ENCODE measurements around the gene TMA7.
A peak's percentile ranks its signal among the peaks of the same experiment; 100 is the strongest.
"Not testable (repeated sequence)": the region's sequence is repeated elsewhere in the genome, so short reads cannot be mapped to it uniquely, and the experiment has no call there.

TMA7 gene

GRCh38 chr3:48469046-48469915, 29.2 kb downstream of the TMA7 start:
- peak overlapping the region; percentile 62 for H3K27ac ChIP-seq
- peaks cover 55 to 61% of the 10 kb centered on the region in 2 experiments for H3K4me1 ChIP-seq (ENCODE audit: control insufficient read depth in 1 of 2, insufficient read depth in 1 of 2, low read depth in 1 of 2, low read length in 1 of 2)
- no peaks in the 10 kb centered on the region for H3K9me3 ChIP-seq
- H3K36me3 ChIP-seq: peaks cover 49% of the 10 kb centered on the region
- no peak overlapping the region for H3K4me3 ChIP-seq (ENCODE audit: low read depth in 1 of 2, low read length in 1 of 2)
- TF ChIP-seq, protein P1, sequence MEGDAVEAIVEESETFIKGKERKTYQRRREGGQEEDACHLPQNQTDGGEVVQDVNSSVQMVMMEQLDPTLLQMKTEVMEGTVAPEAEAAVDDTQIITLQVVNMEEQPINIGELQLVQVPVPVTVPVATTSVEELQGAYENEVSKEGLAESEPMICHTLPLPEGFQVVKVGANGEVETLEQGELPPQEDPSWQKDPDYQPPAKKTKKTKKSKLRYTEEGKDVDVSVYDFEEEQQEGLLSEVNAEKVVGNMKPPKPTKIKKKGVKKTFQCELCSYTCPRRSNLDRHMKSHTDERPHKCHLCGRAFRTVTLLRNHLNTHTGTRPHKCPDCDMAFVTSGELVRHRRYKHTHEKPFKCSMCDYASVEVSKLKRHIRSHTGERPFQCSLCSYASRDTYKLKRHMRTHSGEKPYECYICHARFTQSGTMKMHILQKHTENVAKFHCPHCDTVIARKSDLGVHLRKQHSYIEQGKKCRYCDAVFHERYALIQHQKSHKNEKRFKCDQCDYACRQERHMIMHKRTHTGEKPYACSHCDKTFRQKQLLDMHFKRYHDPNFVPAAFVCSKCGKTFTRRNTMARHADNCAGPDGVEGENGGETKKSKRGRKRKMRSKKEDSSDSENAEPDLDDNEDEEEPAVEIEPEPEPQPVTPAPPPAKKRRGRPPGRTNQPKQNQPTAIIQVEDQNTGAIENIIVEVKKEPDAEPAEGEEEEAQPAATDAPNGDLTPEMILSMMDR (IDR thresholded peaks at IDR 0.05): no peak
- H3K27me3 ChIP-seq: no peaks in the 10 kb centered on the region

GRCh38 chr3:48470286-48470685, 30.2 kb downstream of the TMA7 start:
- peak overlapping the region; percentile 62 for H3K27ac ChIP-seq
- no peak overlapping the region for H3K4me3 ChIP-seq (ENCODE audit: low read depth in 1 of 2, low read length in 1 of 2)
- peaks cover 51 to 57% of the 10 kb centered on the region in 2 experiments for H3K4me1 ChIP-seq (ENCODE audit: control insufficient read depth in 1 of 2, insufficient read depth in 1 of 2, low read depth in 1 of 2, low read length in 1 of 2)
- H3K27me3 ChIP-seq: no peaks in the 10 kb centered on the region
- TF ChIP-seq, protein P1 (IDR thresholded peaks at IDR 0.05): no peak
- peaks cover 42% of the 10 kb centered on the region for H3K36me3 ChIP-seq
- no peaks in the 10 kb centered on the region for H3K9me3 ChIP-seq

DNA sequence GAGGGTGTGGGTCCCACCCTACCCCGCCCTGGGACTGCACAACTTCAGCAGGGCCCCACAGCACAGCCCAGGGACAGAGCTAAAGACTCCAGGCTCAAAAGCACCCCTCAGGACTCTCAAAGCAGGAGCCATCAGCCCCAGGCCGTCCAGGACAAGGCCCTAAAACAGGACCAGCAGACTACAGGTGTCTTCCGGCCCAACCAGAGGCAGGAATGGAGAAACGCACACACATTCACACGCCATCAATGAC, 32.5 kb downstream of the TMA7 start:
- H3K36me3 ChIP-seq: peaks cover 30% of the 10 kb centered on the region
- H3K27ac ChIP-seq: peak overlapping the region; percentile 95
- no peaks in the 10 kb centered on the region for H3K9me3 ChIP-seq
- H3K4me1 ChIP-seq (ENCODE audit: control insufficient read depth in 1 of 2, insufficient read depth in 1 of 2, low read depth in 1 of 2, low read length in 1 of 2): peaks cover 29 to 34% of the 10 kb centered on the region in 2 experiments
- H3K4me3 ChIP-seq (ENCODE audit: low read depth in 1 of 2, low read length in 1 of 2): peak overlapping the region; percentile 69 to 73
- TF ChIP-seq, protein P1 (IDR thresholded peaks at IDR 0.05): no peak
- no peaks in the 10 kb centered on the region for H3K27me3 ChIP-seq

- Histone ChIP-seq H3K27ac (peak overlapping the region; percentile 95), H3K36me3 (peaks cover 25% of the 10 kb centered on the region), H3K4me3 (ENCODE audit: low read depth in 1 of 2, low read length in 1 of 2) (peak overlapping the region; percentile 69 to 73), H3K4me1 (ENCODE audit: control insufficient read depth in 1 of 2, insufficient read depth in 1 of 2, low read depth in 1 of 2, low read length in 1 of 2) (peaks cover 29 to 36% of the 10 kb centered on the region in 2 experiments), H3K9me3 (no peaks in the 10 kb centered on the region), H3K27me3 (no peaks in the 10 kb centered on the region)
- TF ChIP-seq, protein P1 (IDR thresholded peaks at IDR 0.05): peak; percentile 51
These were observed 33.0 kb downstream of the TMA7 start for GRCh38 chr3:48472923-48473616.

DNA sequence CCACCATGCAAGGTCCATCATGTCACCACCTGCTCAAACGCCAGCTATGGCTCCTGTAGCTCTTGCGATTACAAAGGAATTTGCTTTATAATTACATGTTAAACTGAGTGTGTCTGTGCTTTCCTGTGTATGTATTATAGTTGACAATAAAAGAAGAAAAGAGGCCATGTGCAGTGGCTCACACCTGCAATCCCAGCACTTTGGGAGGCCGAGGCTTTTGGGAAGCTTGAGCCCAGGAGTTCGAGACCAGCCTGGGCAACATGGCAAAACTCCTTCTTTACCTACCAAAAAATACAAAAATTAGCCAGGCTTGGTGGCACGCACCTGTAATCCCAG, 33.5 kb downstream of the TMA7 start:
- H3K27ac ChIP-seq: peak overlapping the region; percentile 95
- peak overlapping the region; percentile 69 to 73 for H3K4me3 ChIP-seq (ENCODE audit: low read depth in 1 of 2, low read length in 1 of 2)
- TF ChIP-seq, protein P1 (IDR thresholded peaks at IDR 0.05): no peak
- no peaks in the 10 kb centered on the region for H3K27me3 ChIP-seq
- H3K36me3 ChIP-seq: peaks cover 22% of the 10 kb centered on the region
- H3K9me3 ChIP-seq: no peaks in the 10 kb centered on the region
- peaks cover 30 to 41% of the 10 kb centered on the region in 2 experiments for H3K4me1 ChIP-seq (ENCODE audit: control insufficient read depth in 1 of 2, insufficient read depth in 1 of 2, low read depth in 1 of 2, low read length in 1 of 2)

- Histone ChIP-seq H3K36me3 (peaks cover 22% of the 10 kb centered on the region), H3K4me1 (ENCODE audit: control insufficient read depth in 1 of 2, insufficient read depth in 1 of 2, low read depth in 1 of 2, low read length in 1 of 2) (peaks cover 34 to 46% of the 10 kb centered on the region in 2 experiments), H3K27ac (peak overlapping the region; percentile 95)
- not testable (repeated sequence) for H3K4me3 ChIP-seq (ENCODE audit: low read depth in 1 of 2, low read length in 1 of 2); H3K27me3 ChIP-seq; H3K9me3 ChIP-seq
These were observed 34.0 kb downstream of the TMA7 start for GRCh38 chr3:48474031-48474430.

Measured in neutrophil (primary cell).